ENCODE measurements around the gene FMN2.

The FMN2 gene

GRCh38 chr1:240506176-240506575 lies 414.5 kb downstream of the FMN2 start:
- no peak for DNase-seq

- DNase-seq, result no peak
Measured at GRCh38 chr1:240508201-240508600, 416.5 kb downstream of the FMN2 start.

GRCh38 chr1:240508950-240509349 lies 417.3 kb downstream of the FMN2 start:
- DNase-seq, result no peak

- no peak for DNase-seq
Measured at GRCh38 chr1:240511789-240512188, 420.1 kb downstream of the FMN2 start.

GRCh38 chr1:240515505-240515904 lies 423.8 kb downstream of the FMN2 start:
- no peak for DNase-seq

DNA sequence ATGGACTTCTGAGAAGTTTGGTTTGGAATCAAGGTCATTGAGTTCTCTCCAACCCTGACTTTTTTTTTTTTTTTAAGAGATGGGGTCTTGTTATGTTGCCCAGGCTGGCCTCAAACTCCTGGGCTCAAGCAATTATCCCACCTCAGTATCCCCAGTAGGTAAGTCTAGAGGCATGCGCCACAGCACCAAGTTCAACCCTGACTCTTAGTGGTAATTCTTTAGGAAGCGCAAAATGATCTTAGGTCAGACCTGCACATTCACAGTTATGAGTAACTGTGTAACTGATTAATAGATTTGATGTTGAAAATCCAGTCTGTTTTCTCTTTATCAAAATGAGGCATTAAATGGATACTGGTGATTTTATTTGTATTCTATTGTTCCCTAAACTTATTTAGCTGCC lies 424.4 kb downstream of the FMN2 start:
- DNase-seq, result no peak

GRCh38 chr1:240517891-240518290 lies 426.2 kb downstream of the FMN2 start:
- DNase-seq, result no peak

DNA sequence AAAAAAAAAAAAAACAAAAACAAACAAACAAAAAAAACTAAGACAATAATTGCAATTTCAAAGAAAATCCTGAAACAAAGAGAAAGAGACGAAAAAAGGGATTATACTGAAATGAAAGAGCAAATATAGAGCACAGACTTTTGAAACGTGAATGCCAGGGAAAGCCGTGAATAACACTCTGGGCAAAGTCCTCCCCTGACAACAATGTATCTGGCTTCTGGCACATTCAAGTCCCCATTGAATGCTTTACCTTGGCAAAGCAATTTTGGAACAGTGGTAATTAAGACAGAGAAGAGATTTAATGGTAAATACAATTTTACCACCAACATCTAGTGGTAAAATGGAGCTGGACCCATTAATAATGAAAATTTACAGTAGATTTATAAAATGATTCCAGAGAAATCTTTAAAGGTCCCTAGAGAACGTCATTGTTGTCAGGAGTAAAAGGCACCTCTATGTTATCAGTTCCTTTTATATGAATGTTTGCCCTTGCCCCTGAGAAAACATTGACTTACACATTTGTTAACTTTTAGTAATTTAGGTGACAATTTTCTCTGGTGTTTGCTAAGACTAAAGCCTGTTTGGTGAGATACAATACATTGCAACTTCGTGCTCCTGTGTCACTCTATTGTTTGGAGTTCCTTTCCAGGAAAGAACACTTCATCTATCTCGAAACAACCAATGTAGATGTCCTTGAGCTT lies 430.6 kb downstream of the FMN2 start:
- no peak for DNase-seq

DNA sequence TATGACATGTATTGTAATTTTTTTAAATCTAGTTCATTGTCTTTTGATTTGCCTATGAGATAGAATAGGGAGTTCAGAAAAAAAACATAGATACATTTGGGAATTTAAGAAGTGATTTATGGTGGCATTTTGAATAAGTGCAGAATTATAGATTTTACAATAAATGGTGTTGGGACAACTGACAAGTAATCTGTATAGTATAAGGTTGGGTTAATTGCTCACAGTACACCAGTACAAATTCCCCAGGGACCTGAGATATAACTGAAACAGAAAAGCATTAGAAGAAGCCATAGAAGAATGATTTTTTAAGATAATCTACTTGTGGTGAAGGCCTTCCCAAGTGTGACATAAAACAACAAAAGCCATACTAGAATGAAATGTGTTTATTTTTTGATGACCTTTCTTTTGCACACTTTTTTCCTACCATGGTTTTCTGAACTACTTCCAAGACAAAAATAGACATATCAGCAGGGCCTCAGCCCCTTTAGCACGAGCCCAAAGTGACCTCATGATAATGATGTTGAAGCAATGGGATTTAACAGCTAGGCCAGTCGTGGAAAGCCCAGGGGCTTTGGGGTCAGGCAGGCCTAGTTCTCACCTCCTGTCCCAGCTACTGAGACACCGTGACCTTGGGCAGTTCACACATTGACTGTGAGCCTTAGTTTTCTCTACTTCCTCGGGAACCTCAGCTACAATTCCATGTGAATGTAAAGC lies 432.8 kb downstream of the FMN2 start:
- DNase-seq, result no peak

All from NCI-H1048 (cell line).